PC-3 (cell line): ENCODE measurements around the gene OR5B3. TPM values are rescaled to one million over a fixed set of nuclear protein-coding genes. Genes with fewer than 3 reads are reported as not detected.

Source experiments
- ATAC-seq: fragments of 200-7000 bp; cut with Tn5 transposase; 2 replicates; pipeline ENCODE4 v1.9.1; 2020; ENCODE audit warnings: mild to moderate bottlenecking, moderate library complexity
- BruUV-seq: library from RNA; stranded (reverse); fragments of 400-500 nt; replicated peaks from 2 replicates; lab custom pipeline; 2021; lab: Mats Ljungman, UMichigan
- CTCF ChIA-PET: fragments of 300-600 bp; sonication (Branson Sonifier 250); formaldehyde crosslinking; loops from one replicate; lab custom pipeline; 2022; ENCODE audit warnings: antibody characterized with exemption; lab: Charles Lee
- POLR2A ChIA-PET: fragments of 300-600 bp; sonication (Branson Sonifier 250); formaldehyde crosslinking; loops from one replicate; lab custom pipeline; 2022; ENCODE audit warnings: antibody characterized with exemption; ENCODE audit not compliant: unreplicated experiment; lab: Charles Lee
- DNase-seq: peaks from one replicate; pipeline ENCODE4 v3.0.0-alpha.2; 2015
- H2AFZ ChIP-seq: fragments of 300-600 bp; sonication (generic); 2 replicates; pipeline ENCODE4 v1.6.0; 2016; ENCODE audit warnings: antibody characterized with exemption, low read length
- H3F3A ChIP-seq: fragments of 300-600 bp; sonication (generic); one replicate; pipeline ENCODE4 v1.6.0; 2017; ENCODE audit warnings: antibody characterized with exemption, low read length, control low read depth, mild to moderate bottlenecking; ENCODE audit not compliant: unreplicated experiment
- H3K27ac ChIP-seq: fragments of 300-600 bp; sonication (generic); 2 replicates; pipeline ENCODE4 v1.5.1; 2016; ENCODE audit warnings: mild to moderate bottlenecking, low read length
- H3K27me3 ChIP-seq: fragments of 300-600 bp; sonication (generic); 2 replicates; pipeline ENCODE4 v1.6.1; 2016; ENCODE audit warnings: low read length, mixed read lengths
- H3K36me3 ChIP-seq: fragments of 300-600 bp; sonication (generic); 2 replicates; pipeline ENCODE4 v1.6.1; 2016; ENCODE audit warnings: low read depth, mixed run types, low read length, mixed read lengths
- H3K4me1 ChIP-seq: fragments of 300-600 bp; sonication (generic); 2 replicates; pipeline ENCODE4 v1.5.1; 2016; ENCODE audit warnings: low read length; ENCODE audit not compliant: insufficient read depth
- H3K4me2 ChIP-seq: fragments of 300-600 bp; sonication (generic); 2 replicates; pipeline ENCODE4 v1.6.0; 2016; ENCODE audit warnings: low read length
- H3K4me3 ChIP-seq: fragments of 300-600 bp; sonication (generic); 2 replicates; pipeline ENCODE4 v1.5.1; 2016; ENCODE audit warnings: mild to moderate bottlenecking, low read length, mixed read lengths
- H3K79me2 ChIP-seq: fragments of 300-600 bp; sonication (generic); 2 replicates; pipeline ENCODE4 v1.6.1; 2017; ENCODE audit warnings: low read length, mixed read lengths
- H3K9ac ChIP-seq: fragments of 300-600 bp; sonication (generic); 2 replicates; pipeline ENCODE4 v1.6.0; 2016; ENCODE audit warnings: mild to moderate bottlenecking, low read length
- H3K9me2 ChIP-seq: fragments of 300-600 bp; sonication (generic); replicated peaks from 2 replicates; pipeline ENCODE4 v1.6.1; 2016; ENCODE audit warnings: mixed run types, low read length, mixed read lengths
- H3K9me3 ChIP-seq: fragments of 300-600 bp; sonication (generic); 2 replicates; pipeline ENCODE4 v1.6.1; 2016; ENCODE audit warnings: low read length, mixed read lengths
- H4K20me1 ChIP-seq: fragments of 300-600 bp; sonication (generic); 2 replicates; pipeline ENCODE4 v1.6.1; 2016; ENCODE audit warnings: low read length, mixed read lengths
- CTCF ChIP-seq: fragments of 300-600 bp; sonication (generic); conservative IDR thresholded peaks from 2 replicates; pipeline ENCODE4 v1.5.1; 2017; ENCODE audit warnings: antibody characterized with exemption, low read depth, mild to moderate bottlenecking, low read length
- EZH2 ChIP-seq: fragments of 300-600 bp; sonication (generic); IDR thresholded peaks from one replicate; pipeline ENCODE4 v1.6.1; 2017; ENCODE audit warnings: antibody characterized with exemption, mild to moderate bottlenecking, low read length; ENCODE audit not compliant: unreplicated experiment
- EZH2phosphoT487 ChIP-seq: fragments of 300-600 bp; sonication (generic); IDR thresholded peaks from 2 replicates; pipeline ENCODE4 v1.6.1; 2018; ENCODE audit warnings: mild to moderate bottlenecking, antibody characterized with exemption, low read length, borderline replicate concordance
- intact Hi-C: fragments of 100-400 bp; cut with micrococcal nuclease; formaldehyde crosslinking; loops from 2 replicates; pipeline ENCODE4 v1.9.0; 2023
- total RNA-seq: library from RNA; depleted of rRNA; stranded (reverse); fragments of >200 nt; gene quantifications from 2 replicates; pipeline ENCODE4 v1.2.3, GENCODE V29; 2014

OR5B3 gene
- total RNA-seq, 1 experiment from 2014 or later, result not detected

- no peak overlapping the region for H3K4me2 ChIP-seq
- no peaks in the 10 kb centered on the region for H3K79me2 ChIP-seq
- peaks cover 27% of the 10 kb centered on the region for H3F3A ChIP-seq
- DNase-seq (peak; percentile 39), ATAC-seq (no peak)
- H2AFZ ChIP-seq, result no peak overlapping the region
- no peak overlapping the region for H3K9ac ChIP-seq
- intact Hi-C loops, result no loop called here
- CTCF ChIA-PET, result no interaction called here
- H3K9me3 ChIP-seq, result no peaks in the 10 kb centered on the region; the same call in 1 of the 2 replicates
- no peak for TF ChIP-seq EZH2phosphoT487
- TF ChIP-seq EZH2, result no peak
- TF ChIP-seq CTCF, result no peak
- no peaks in the 10 kb centered on the region for H3K9me2 ChIP-seq
- peak overlapping the region; percentile 89; the same call in 1 of the 2 replicates for H3K27ac ChIP-seq
- no peaks in the 10 kb centered on the region for H3K27me3 ChIP-seq
- no TSS peak for BruUV-seq
- POLR2A ChIA-PET, result no interaction called here
- H4K20me1 ChIP-seq, result no peaks in the 10 kb centered on the region
- H3K4me3 ChIP-seq, result no peak overlapping the region
- peaks cover 55% of the 10 kb centered on the region for H3K4me1 ChIP-seq
- peaks cover 5% of the 10 kb centered on the region; the same call in 1 of the 2 replicates for H3K36me3 ChIP-seq
These were observed 11.1 kb downstream of the OR5B3 start for GRCh38 chr11:58395581-58395980.

- no TSS peak for BruUV-seq
- no peak for TF ChIP-seq CTCF
- no peak for TF ChIP-seq EZH2phosphoT487
- TF ChIP-seq EZH2, result no peak
- ChIA-PET POLR2A (interaction anchor here (0.5 to 0.7 kb wide), 3 partner anchors 334 to 682 kb away, joined by 3 to 5 read pairs (median 4); partner anchors contain the start of genes CTNND1 and MED19), CTCF (no interaction called here)
- Histone ChIP-seq H3K4me3 (peak overlapping the region; percentile 36; the same call in 1 of the 2 replicates), H3K9me3 (no peaks in the 10 kb centered on the region; the same call in 1 of the 2 replicates), H3F3A (peaks cover 27% of the 10 kb centered on the region), H3K4me2 (peak overlapping the region; percentile 73), H3K4me1 (peaks cover 55% of the 10 kb centered on the region), H3K9ac (peak overlapping the region; percentile 40; the same call in 1 of the 2 replicates), H3K36me3 (peaks cover 5% of the 10 kb centered on the region; the same call in 1 of the 2 replicates), H3K27me3 (no peaks in the 10 kb centered on the region), H3K27ac (peak overlapping the region; percentile 89), H3K79me2 (no peaks in the 10 kb centered on the region), H2AFZ (no peak overlapping the region), H3K9me2 (no peaks in the 10 kb centered on the region), H4K20me1 (no peaks in the 10 kb centered on the region)
- peak; percentile 99 for DNase-seq
- intact Hi-C loops, result loop anchor here (1.0 to 5.0 kb wide), 6 partner anchors 60 to 632 kb away; partner anchors contain the start of genes CTNND1, LPXN and ZFP91
- peak; percentile 65 for ATAC-seq
These were observed 12.5 kb downstream of the OR5B3 start for GRCh38 chr11:58394195-58394594.

GRCh38 chr11:58392746-58393145 is 13.9 kb downstream of the OR5B3 start:
- Histone ChIP-seq H4K20me1 (no peaks in the 10 kb centered on the region), H3K4me1 (peaks cover 55% of the 10 kb centered on the region), H3F3A (peaks cover 27% of the 10 kb centered on the region), H3K4me3 (peak overlapping the region; percentile 38), H3K27me3 (no peaks in the 10 kb centered on the region), H3K27ac (peak overlapping the region; percentile 89), H3K79me2 (no peaks in the 10 kb centered on the region), H3K4me2 (peak overlapping the region; percentile 73), H3K9me2 (no peaks in the 10 kb centered on the region), H3K9me3 (no peaks in the 10 kb centered on the region; the same call in 1 of the 2 replicates), H3K9ac (peak overlapping the region; percentile 60), H3K36me3 (peaks cover 5% of the 10 kb centered on the region; the same call in 1 of the 2 replicates), H2AFZ (no peak overlapping the region)
- ChIA-PET POLR2A (interaction anchor here (0.6 to 1.1 kb wide), 2 partner anchors 58 to 121 kb away, joined by 3 to 4 read pairs; no protein-coding TSS in a partner anchor), CTCF (no interaction called here)
- intact Hi-C loops, result loop anchor here (5.0 kb wide), 3 partner anchors 105 to 630 kb away; partner anchors contain the start of genes CTNND1, LPXN and ZFP91
- BruUV-seq, result no TSS peak
- TF ChIP-seq CTCF (no peak), EZH2phosphoT487 (no peak), EZH2 (no peak)
- DNase-seq, result peak; percentile 98
- peak; percentile 72 for ATAC-seq
